K562 (cell line): Measurements from ENCODE around the gene KAT6B. TPM values are rescaled to one million over a fixed set of nuclear protein-coding genes. Genes with fewer than 3 reads are reported as not detected.

Source experiments
- CEBPB ChIP-seq: fragments of 450-650 bp; IDR thresholded peaks from 2 replicates; pipeline ENCODE4 v1.6.1; 2016; ENCODE audit warnings: missing genetic modification characterization, missing compliant biosample characterization
- CEBPG ChIP-seq, 3 experiments: fragments of 200-800 bp in 1 of 3; sonication (Bioruptor generic) in 1 of 3; sonication (generic) in 1 of 3; formaldehyde crosslinking in 1 of 3; IDR thresholded peaks in 2 of 3; conservative IDR thresholded peaks in 1 of 3; 2 replicates each; pipeline versions ENCODE4 v1.6.1 to v1.8.0; 2016 to 2022; ENCODE audit warnings: missing compliant biosample characterization in 2 of 3, missing genetic modification characterization in 2 of 3, mild to moderate bottlenecking in 1 of 3, missing genetic modification reagents in 1 of 3
- CHD4 ChIP-seq: fragments of 200-600 bp; sonication (generic); IDR thresholded peaks from 3 replicates; pipeline ENCODE4 v1.6.1; 2012; ENCODE audit warnings: low read depth, mild to moderate bottlenecking, mixed read lengths, low read length, inconsistent platforms; ENCODE audit not compliant: insufficient read depth, insufficient replicate concordance, poor library complexity, severe bottlenecking
- DMBX1 ChIP-seq: fragments of 250-450 bp; sonication (Bioruptor Pico); IDR thresholded peaks from 2 replicates; pipeline ENCODE4 v1.8.0; 2022; ENCODE audit warnings: inconsistent platforms, mild to moderate bottlenecking, moderate library complexity, borderline replicate concordance
- FOXA1 ChIP-seq: fragments of 450-650 bp; IDR thresholded peaks from 2 replicates; pipeline ENCODE4 v1.6.1; 2016; ENCODE audit warnings: mild to moderate bottlenecking, borderline replicate concordance
- JUND ChIP-seq, 2 experiments: IDR thresholded peaks; 2 replicates in 1 of 2; 3 replicates in 1 of 2; pipeline ENCODE4 v1.6.1; 2011; ENCODE audit warnings: borderline replicate concordance in 2 of 2, low read depth in 2 of 2, low read length in 2 of 2, improper control_type of control experiment in 1 of 2, missing biosample characterization in 1 of 2, missing genetic modification characterization in 1 of 2, missing genetic modification reagents in 1 of 2
- LEF1 ChIP-seq: fragments of 450-650 bp; IDR thresholded peaks from 2 replicates; pipeline ENCODE4 v1.6.1; 2016; ENCODE audit warnings: mild to moderate bottlenecking
- MAFF ChIP-seq: IDR thresholded peaks from 2 replicates; pipeline ENCODE4 v1.6.1; 2012; ENCODE audit warnings: low read length, improper control_type of control experiment
- NFRKB ChIP-seq: fragments of 450-650 bp; IDR thresholded peaks from 2 replicates; pipeline ENCODE4 v1.6.1; 2016; ENCODE audit warnings: low read depth
- POLR2AphosphoS2 ChIP-seq: IDR thresholded peaks from 2 replicates; pipeline ENCODE4 v1.6.1; 2012; ENCODE audit warnings: low read length, improper control_type of control experiment
- SMAD4 ChIP-seq: fragments of 250-450 bp; sonication (Bioruptor Pico); conservative IDR thresholded peaks from 2 replicates; pipeline ENCODE4 v1.8.0; 2021; ENCODE audit warnings: inconsistent platforms, mild to moderate bottlenecking, moderate library complexity
- SMARCB1 ChIP-seq: IDR thresholded peaks from 2 replicates; pipeline ENCODE4 v1.6.1; 2011; ENCODE audit warnings: improper control_type of control experiment, low read depth; ENCODE audit not compliant: insufficient read length
- ZBTB40 ChIP-seq, 2 experiments: fragments of 450-650 bp in 1 of 2; sonication (generic) in 1 of 2; formaldehyde crosslinking in 1 of 2; IDR thresholded peaks; 2 replicates each; pipeline versions ENCODE4 v1.7.1 to v1.9.0; 2016 to 2022; ENCODE audit warnings: inconsistent platforms in 1 of 2, mild to moderate bottlenecking in 1 of 2, missing genetic modification reagents in 1 of 2
- ZNF133 ChIP-seq: fragments of 250-450 bp; sonication (Bioruptor Pico); IDR thresholded peaks from 2 replicates; pipeline ENCODE4 v1.4.0; 2020; ENCODE audit warnings: mild to moderate bottlenecking
- ZNF395 ChIP-seq: fragments of 200-800 bp; sonication (Bioruptor generic); IDR thresholded peaks from 2 replicates; pipeline ENCODE4 v1.6.1; 2017; ENCODE audit warnings: missing genetic modification characterization, missing compliant biosample characterization
- polyA plus RNA-seq, 8 experiments: library from polyadenylated mRNA; depleted of rRNA in 4 of 8; stranded (reverse) in 5 of 8; unstranded in 3 of 8; fragments of >200 nt; fragmentation: Nextera tagmentation in 2 of 8; fragmentation: Illumina TruSeq in 1 of 8; extraction: Ambion mirVana in 2 of 8; extraction: Trizol in 1 of 8; gene quantifications; 2 replicates each; pipeline versions ENCODE4 v1.2.1 to v1.2.3, GENCODE V29; 2011 to 2014; ENCODE audit warnings: inconsistent platforms in 1 of 8, missing spikeins in 1 of 8
- total RNA-seq, 7 experiments: library from RNA; depleted of rRNA in 6 of 7; stranded (reverse); fragments of >200 nt in 6 of 7; fragmentation: Illumina TruSeq in 2 of 7; extraction: Trizol in 2 of 7; gene quantifications; 2 replicates each; pipeline versions ENCODE4 v1.2.1 to v1.2.3, GENCODE V29; 2011 to 2021; ENCODE audit warnings: low replicate concordance in 1 of 7

Gene KAT6B
- total and polyA plus RNA-seq, 9 of the 15 experiments (the other 6 are each of a cell fraction or from before 2014, with no cell fraction given): 1.4 to 9.2 (median 6.8) TPM

GRCh38 chr10:75048669-75049098 is 222.3 kb downstream of the KAT6B start (continued):
- no peak for TF ChIP-seq ZBTB40 (IDR thresholded peaks at IDR 0.05)
- no peak for TF ChIP-seq ZBTB40 (CRISPR knock-in tag; IDR thresholded peaks at IDR 0.05)
- peak; percentile 50; the same call in 1 of the 2 replicates for TF ChIP-seq DMBX1 (CRISPR knock-in tag)
- TF ChIP-seq ZNF133 (CRISPR knock-in tag): no peak
- TF ChIP-seq NFRKB: peak; percentile 43; the same call in 1 of the 2 replicates
- TF ChIP-seq MAFF: no peak
- no peak for TF ChIP-seq FOXA1
- peak; percentile 61 for TF ChIP-seq SMAD4 (CRISPR knock-in tag)
- no peak for TF ChIP-seq CHD4
- TF ChIP-seq JUND (IDR thresholded peaks at IDR 0.05; ENCODE audit: borderline replicate concordance, low read depth, low read length): peak; percentile 79
- peak; percentile 60; the same call in 2 of the 3 replicates for TF ChIP-seq JUND (tag; IDR thresholded peaks at IDR 0.05; ENCODE audit: borderline replicate concordance, low read depth, low read length)
- no peak for TF ChIP-seq POLR2AphosphoS2
- TF ChIP-seq SMARCB1: no peak
- peak; percentile 30; the same call in 1 of the 2 replicates for TF ChIP-seq LEF1
- peak; percentile 81 for TF ChIP-seq CEBPG (CRISPR knock-in tag; IDR thresholded peaks at IDR 0.05)
- TF ChIP-seq CEBPG (tag; conservative IDR thresholded peaks at IDR 0.05 in 1 of 2, IDR thresholded peaks at IDR 0.05 in 1 of 2): peak; percentile 97 to 99
- TF ChIP-seq ZNF395 (CRISPR knock-in tag): no peak
- peak; percentile 87 for TF ChIP-seq CEBPB
